GM23248 (cell line): Measurements from ENCODE around the gene SV2B. TPM values are rescaled to one million over a fixed set of nuclear protein-coding genes. Genes with fewer than 3 reads are reported as not detected.

Experiments
- DNase-seq: peaks from one replicate; pipeline ENCODE4 v3.0.0-alpha.2; 2015
- H2AFZ ChIP-seq: fragments of 200-600 bp; sonication (generic); 2 replicates; pipeline ENCODE4 v1.6.1; 2016; ENCODE audit warnings: antibody characterized with exemption
- H3F3A ChIP-seq: fragments of 200-600 bp; sonication (generic); 2 replicates; pipeline ENCODE4 v1.6.1; 2016; ENCODE audit warnings: mild to moderate bottlenecking, antibody characterized with exemption, mixed run types; ENCODE audit not compliant: insufficient read depth
- H3K27ac ChIP-seq: fragments of 200-600 bp; sonication (generic); 2 replicates; pipeline ENCODE4 v1.5.1; 2016; ENCODE audit warnings: mild to moderate bottlenecking
- H3K27me3 ChIP-seq: fragments of 200-600 bp; sonication (generic); replicated peaks from 2 replicates; pipeline ENCODE4 v1.6.1; 2016; ENCODE audit warnings: mild to moderate bottlenecking; ENCODE audit not compliant: insufficient read depth
- H3K36me3 ChIP-seq: fragments of 200-600 bp; sonication (generic); 2 replicates; pipeline ENCODE4 v1.6.1; 2016; ENCODE audit warnings: low read depth, mild to moderate bottlenecking
- H3K4me1 ChIP-seq: fragments of 200-600 bp; sonication (generic); 2 replicates; pipeline ENCODE4 v1.6.1; 2016; ENCODE audit warnings: mild to moderate bottlenecking; ENCODE audit not compliant: insufficient read depth
- H3K4me2 ChIP-seq: fragments of 200-600 bp; sonication (generic); one replicate; pipeline ENCODE4 v1.6.1; 2016; ENCODE audit warnings: mild to moderate bottlenecking; ENCODE audit not compliant: unreplicated experiment
- H3K4me3 ChIP-seq: fragments of 200-600 bp; sonication (generic); 2 replicates; pipeline ENCODE4 v1.5.1; 2016; ENCODE audit warnings: mild to moderate bottlenecking
- H3K79me2 ChIP-seq: fragments of 200-600 bp; sonication (generic); 2 replicates; pipeline ENCODE4 v1.6.1; 2016; ENCODE audit warnings: mild to moderate bottlenecking; ENCODE audit not compliant: insufficient read depth
- H3K9ac ChIP-seq: fragments of 200-600 bp; sonication (generic); 2 replicates; pipeline ENCODE4 v1.6.1; 2016; ENCODE audit warnings: mild to moderate bottlenecking
- H3K9me2 ChIP-seq: fragments of 200-600 bp; sonication (generic); 2 replicates; pipeline ENCODE4 v1.6.1; 2016; ENCODE audit warnings: mixed run types, mild to moderate bottlenecking, moderate library complexity; ENCODE audit not compliant: insufficient read depth
- H3K9me3 ChIP-seq: fragments of 200-600 bp; sonication (generic); one replicate; pipeline ENCODE4 v1.6.1; 2017; ENCODE audit warnings: low read depth
- H4K20me1 ChIP-seq: fragments of 200-600 bp; sonication (generic); 2 replicates; pipeline ENCODE4 v1.6.0; 2016; ENCODE audit not compliant: insufficient read depth
- EZH2 ChIP-seq: fragments of 200-600 bp; sonication (generic); IDR thresholded peaks from 2 replicates; pipeline ENCODE4 v1.6.1; 2018; ENCODE audit warnings: antibody characterized with exemption, mild to moderate bottlenecking; ENCODE audit not compliant: insufficient read depth, poor library complexity, severe bottlenecking
- EZH2phosphoT487 ChIP-seq: fragments of 200-600 bp; sonication (generic); IDR thresholded peaks from 2 replicates; pipeline ENCODE4 v1.6.1; 2018; ENCODE audit warnings: antibody characterized with exemption, moderate library complexity, mild to moderate bottlenecking, low read depth; ENCODE audit not compliant: insufficient read depth
- WGBS, 2 experiments: methylation state at CpG; one replicate each; pipeline ENCODE4 v1.1.6; 2015 to 2017; ENCODE audit warnings: low lambda C conversion rate in 2 of 2, low coverage in 1 of 2; ENCODE audit errors: missing lambda C conversion rate in 2 of 2; 5-methylcytosine and 5-hydroxymethylcytosine counted together
- in situ Hi-C: fragments of 300-500 bp; cut with MboI; formaldehyde crosslinking; loops from 2 replicates; pipeline ENCODE4 v1.15.0; 2020
- polyA plus RNA-seq: library from polyadenylated mRNA; unstranded; fragments of >200 nt; fragmentation: Nextera tagmentation; extraction: Ambion mirVana; gene quantifications from 2 replicates; pipeline ENCODE4 v1.2.1, GENCODE V29; 2016
- total RNA-seq: library from RNA; depleted of rRNA; stranded (reverse); fragments of >200 nt; shearing (Covaris generic); gene quantifications from 2 replicates; pipeline ENCODE4 v1.2.3, GENCODE V29; 2014

SV2B gene
- total and polyA plus RNA-seq, 2 experiments from 2014 or later = not detected

DNA sequence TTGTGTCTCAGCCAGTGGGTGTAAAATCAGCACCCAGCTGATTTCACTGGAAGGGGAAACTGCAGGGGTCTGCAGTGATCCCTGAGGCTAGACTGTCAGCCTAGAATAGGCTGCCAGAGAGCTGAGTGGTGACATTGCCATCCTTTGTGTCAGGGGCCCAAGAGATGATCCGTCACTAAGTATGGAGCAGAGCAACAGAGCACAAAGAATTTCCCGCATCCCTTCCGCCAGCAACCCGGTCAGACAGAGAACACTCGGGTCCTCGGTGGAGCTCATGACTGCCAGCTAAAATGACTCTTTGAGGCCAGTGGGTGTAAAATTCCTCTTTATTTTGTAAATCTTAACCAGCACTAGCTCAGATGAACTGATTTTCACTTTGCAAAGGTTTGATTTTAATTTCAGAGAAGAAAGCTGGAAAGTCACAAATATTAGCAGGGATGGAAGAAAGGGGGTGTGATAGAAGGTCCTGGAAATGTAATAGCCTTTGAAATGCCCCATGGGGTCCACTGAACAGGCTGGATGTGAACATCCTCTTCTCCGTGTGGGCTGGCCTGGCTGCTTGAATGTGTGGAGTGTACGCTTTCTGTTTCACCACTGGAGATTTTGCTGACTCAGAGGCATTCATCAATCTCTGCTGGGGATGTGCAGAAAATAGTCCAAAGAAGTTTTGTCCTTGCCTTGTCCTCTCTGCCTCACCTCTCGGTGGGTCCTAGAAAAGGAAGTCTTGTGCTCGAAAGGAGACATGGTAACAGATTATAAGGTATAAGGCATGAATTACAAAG, 138.8 kb downstream of the SV2B start:
- no peak for DNase-seq
- no peaks in the 10 kb centered on the region for H3K4me1 ChIP-seq
- no peaks in the 10 kb centered on the region for H3K9me2 ChIP-seq
- no peak overlapping the region for H2AFZ ChIP-seq
- no peak overlapping the region for H3K4me2 ChIP-seq
- no peaks in the 10 kb centered on the region for H3K9me3 ChIP-seq
- in situ Hi-C loops = loop anchor here (25.0 kb wide), 1 partner anchor 177 kb away; no protein-coding TSS in a partner anchor
- 64 to 66% methylated on average over 10 of the region's 10 CpGs for WGBS, 2 experiments
- H3K36me3 ChIP-seq = no peaks in the 10 kb centered on the region
- H3K4me3 ChIP-seq = no peak overlapping the region
- no peaks in the 10 kb centered on the region for H3K79me2 ChIP-seq
- no peaks in the 10 kb centered on the region for H3F3A ChIP-seq
- no peak overlapping the region for H3K27ac ChIP-seq
- H3K27me3 ChIP-seq = no peaks in the 10 kb centered on the region; the same call in 1 of the 2 replicates
- TF ChIP-seq EZH2phosphoT487 = no peak
- TF ChIP-seq EZH2 = no peak
- no peaks in the 10 kb centered on the region for H4K20me1 ChIP-seq
- H3K9ac ChIP-seq = no peak overlapping the region

GRCh38 chr15:91243826-91244225, 143.8 kb downstream of the SV2B start:
- no peak for TF ChIP-seq EZH2phosphoT487
- TF ChIP-seq EZH2 = no peak
- Histone ChIP-seq H4K20me1 (no peaks in the 10 kb centered on the region), H3K9ac (no peak overlapping the region), H2AFZ (no peak overlapping the region), H3K27ac (no peak overlapping the region), H3K4me1 (no peaks in the 10 kb centered on the region), H3K27me3 (no peaks in the 10 kb centered on the region; the same call in 1 of the 2 replicates), H3F3A (no peaks in the 10 kb centered on the region), H3K4me2 (no peak overlapping the region), H3K79me2 (no peaks in the 10 kb centered on the region), H3K4me3 (no peak overlapping the region), H3K36me3 (no peaks in the 10 kb centered on the region), H3K9me2 (no peaks in the 10 kb centered on the region), H3K9me3 (no peaks in the 10 kb centered on the region)
- in situ Hi-C loops = loop anchor here (25.0 kb wide), 1 partner anchor 182 kb away; no protein-coding TSS in a partner anchor
- 18 to 23% methylated on average over 2 of the region's 2 CpGs for WGBS, 2 experiments
- no peak for DNase-seq

GRCh38 chr15:91244919-91245318, 144.9 kb downstream of the SV2B start:
- 48 to 50% methylated on average over 4 of the region's 4 CpGs for WGBS, 2 experiments
- Histone ChIP-seq H3K9me3 (no peaks in the 10 kb centered on the region), H3K4me3 (no peak overlapping the region), H3K9ac (no peak overlapping the region), H3K36me3 (no peaks in the 10 kb centered on the region), H3K4me2 (no peak overlapping the region), H3K27me3 (no peaks in the 10 kb centered on the region), H2AFZ (no peak overlapping the region), H4K20me1 (no peaks in the 10 kb centered on the region), H3K27ac (no peak overlapping the region), H3F3A (no peaks in the 10 kb centered on the region), H3K9me2 (no peaks in the 10 kb centered on the region), H3K4me1 (no peaks in the 10 kb centered on the region), H3K79me2 (no peaks in the 10 kb centered on the region)
- in situ Hi-C loops = loop anchor here (25.0 kb wide), 1 partner anchor 183 kb away; no protein-coding TSS in a partner anchor
- TF ChIP-seq EZH2phosphoT487 = no peak
- no peak for TF ChIP-seq EZH2
- DNase-seq = no peak

DNA sequence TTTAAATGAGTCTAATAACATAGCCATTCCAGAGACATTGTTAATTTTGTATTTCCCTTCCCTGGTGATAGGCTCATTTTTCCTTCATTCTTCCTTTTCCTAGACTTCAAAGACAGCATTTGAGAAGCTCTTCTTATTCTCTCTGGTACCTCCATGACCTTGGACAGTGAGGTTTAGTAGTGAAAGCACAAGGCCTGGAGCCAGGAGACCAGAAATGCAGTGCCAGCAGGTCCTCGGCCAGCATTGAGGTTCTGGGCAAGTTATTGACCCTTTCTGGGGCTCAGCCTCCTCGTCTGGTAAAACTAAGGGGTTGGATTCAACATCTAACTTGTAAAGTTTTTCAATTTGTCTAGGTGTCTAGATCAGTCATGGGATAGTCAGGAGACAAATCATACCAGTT, 146.9 kb downstream of the SV2B start:
- Histone ChIP-seq H3K9me2 (no peaks in the 10 kb centered on the region), H3K9me3 (no peaks in the 10 kb centered on the region), H3K4me1 (no peaks in the 10 kb centered on the region), H3K27ac (no peak overlapping the region), H3K27me3 (no peaks in the 10 kb centered on the region), H3K4me3 (no peak overlapping the region), H4K20me1 (no peaks in the 10 kb centered on the region), H3K9ac (no peak overlapping the region), H3K4me2 (no peak overlapping the region), H3K36me3 (no peaks in the 10 kb centered on the region), H2AFZ (no peak overlapping the region), H3K79me2 (no peaks in the 10 kb centered on the region), H3F3A (no peaks in the 10 kb centered on the region)
- DNase-seq = no peak
- 0 to 5% methylated on average over 2 of the region's 2 CpGs for WGBS, 2 experiments
- in situ Hi-C loops = loop anchor here (25.0 kb wide), 1 partner anchor 185 kb away; no protein-coding TSS in a partner anchor
- TF ChIP-seq EZH2 (no peak), EZH2phosphoT487 (no peak)
